Skin epidermis (tissue), 12 donors: Measurements from ENCODE around the gene NLRP1.
A peak's percentile ranks its signal among the peaks of the same experiment; 100 is the strongest.

Source experiments
- H3K27ac ChIP-seq, 21 experiments: fragments of 200-600 bp; sonication (generic) in 11 of 21; one replicate each; pipeline ENCODE4 v1.5.0; 2020; ENCODE audit warnings: mild to moderate bottlenecking in 3 of 21, inconsistent platforms in 2 of 21, moderate library complexity in 2 of 21
- H3K4me3 ChIP-seq, 7 experiments: fragments of 200-600 bp; sonication (generic) in 2 of 7; one replicate each; pipeline ENCODE4 v1.5.0; 2020; ENCODE audit warnings: inconsistent platforms in 2 of 7, mild to moderate bottlenecking in 2 of 7, moderate library complexity in 1 of 7

The NLRP1 gene

GRCh38 chr17:5560361-5560988 lies 23.8 kb downstream of the NLRP1 start:
- no peak overlapping the region for H3K4me3 ChIP-seq
- H3K27ac ChIP-seq: no peak overlapping the region

GRCh38 chr17:5558815-5559785 lies 25.2 kb downstream of the NLRP1 start:
- H3K4me3 ChIP-seq: no peak overlapping the region
- no peak overlapping the region for H3K27ac ChIP-seq

DNA sequence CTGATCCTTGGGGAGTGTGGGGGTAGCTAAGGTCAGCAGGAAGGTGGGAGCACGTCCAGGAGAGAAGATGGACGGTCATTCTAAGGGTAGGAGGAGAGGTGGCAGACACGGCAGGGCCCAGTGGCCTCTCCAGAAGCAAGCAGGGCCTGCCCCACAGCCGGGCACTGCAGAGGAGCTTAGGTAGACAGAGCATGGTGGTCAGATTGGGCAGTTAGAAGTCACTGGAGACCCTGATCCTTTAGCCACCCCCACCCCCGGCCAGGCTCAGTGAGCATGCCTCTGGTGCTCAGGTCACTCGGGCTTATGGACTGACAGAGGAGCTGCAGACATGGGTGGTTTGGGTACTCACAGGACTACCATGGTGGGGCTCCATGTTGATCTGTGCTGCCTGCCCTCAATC lies 26.3 kb downstream of the NLRP1 start:
- H3K27ac ChIP-seq: no peak overlapping the region
- H3K4me3 ChIP-seq: no peak overlapping the region

DNA sequence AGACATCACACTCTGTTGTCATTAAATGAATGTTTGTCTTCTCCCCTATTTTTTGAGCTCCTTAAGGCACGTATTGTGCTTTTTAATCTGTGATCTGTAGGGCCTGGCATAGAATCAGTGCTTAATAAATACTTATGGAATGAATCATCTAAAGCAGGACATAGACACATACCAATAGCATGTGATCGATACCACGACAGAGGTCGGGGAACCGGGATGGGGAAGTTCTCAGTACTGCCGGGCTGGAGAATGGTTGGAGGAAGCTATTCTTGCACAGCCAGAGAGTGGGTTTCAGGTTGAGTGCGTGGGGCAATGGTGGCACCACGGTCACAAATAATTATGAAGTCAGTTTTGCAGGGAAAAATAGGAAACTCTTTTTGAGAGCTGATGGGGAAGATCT lies 26.8 kb downstream of the NLRP1 start:
- no peak overlapping the region for H3K27ac ChIP-seq
- no peak overlapping the region for H3K4me3 ChIP-seq

- H3K4me3 ChIP-seq: no peak overlapping the region
- no peak overlapping the region for H3K27ac ChIP-seq
These were observed 29.1 kb downstream of the NLRP1 start for GRCh38 chr17:5555254-5555653.

- peak overlapping the region in 1 of 21 experiments; percentile 6 for H3K27ac ChIP-seq
- H3K4me3 ChIP-seq: no peak overlapping the region
These were observed 30.8 kb downstream of the NLRP1 start for GRCh38 chr17:5553479-5553878.

DNA sequence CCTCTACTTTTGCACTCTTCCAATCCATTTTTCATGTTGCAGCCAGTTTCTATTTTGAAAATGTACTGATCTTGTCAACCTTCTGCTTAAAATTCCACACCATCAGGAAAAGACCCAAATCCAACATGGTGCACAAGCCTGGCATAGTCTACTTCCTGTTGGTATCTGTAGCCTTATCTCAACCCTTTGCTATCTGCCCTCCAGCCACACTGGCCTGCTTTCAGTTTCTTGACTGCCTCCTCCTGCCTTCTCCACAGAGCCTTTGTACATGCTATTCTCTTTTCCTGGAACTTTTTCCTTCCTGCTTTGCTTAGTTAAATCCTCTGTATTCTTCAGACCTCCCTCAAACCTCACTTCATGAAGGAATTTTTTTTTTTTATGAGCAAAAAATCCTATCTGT lies 31.5 kb downstream of the NLRP1 start:
- Histone ChIP-seq H3K27ac (peak overlapping the region in 1 of 21 experiments; percentile 6), H3K4me3 (no peak overlapping the region)

DNA sequence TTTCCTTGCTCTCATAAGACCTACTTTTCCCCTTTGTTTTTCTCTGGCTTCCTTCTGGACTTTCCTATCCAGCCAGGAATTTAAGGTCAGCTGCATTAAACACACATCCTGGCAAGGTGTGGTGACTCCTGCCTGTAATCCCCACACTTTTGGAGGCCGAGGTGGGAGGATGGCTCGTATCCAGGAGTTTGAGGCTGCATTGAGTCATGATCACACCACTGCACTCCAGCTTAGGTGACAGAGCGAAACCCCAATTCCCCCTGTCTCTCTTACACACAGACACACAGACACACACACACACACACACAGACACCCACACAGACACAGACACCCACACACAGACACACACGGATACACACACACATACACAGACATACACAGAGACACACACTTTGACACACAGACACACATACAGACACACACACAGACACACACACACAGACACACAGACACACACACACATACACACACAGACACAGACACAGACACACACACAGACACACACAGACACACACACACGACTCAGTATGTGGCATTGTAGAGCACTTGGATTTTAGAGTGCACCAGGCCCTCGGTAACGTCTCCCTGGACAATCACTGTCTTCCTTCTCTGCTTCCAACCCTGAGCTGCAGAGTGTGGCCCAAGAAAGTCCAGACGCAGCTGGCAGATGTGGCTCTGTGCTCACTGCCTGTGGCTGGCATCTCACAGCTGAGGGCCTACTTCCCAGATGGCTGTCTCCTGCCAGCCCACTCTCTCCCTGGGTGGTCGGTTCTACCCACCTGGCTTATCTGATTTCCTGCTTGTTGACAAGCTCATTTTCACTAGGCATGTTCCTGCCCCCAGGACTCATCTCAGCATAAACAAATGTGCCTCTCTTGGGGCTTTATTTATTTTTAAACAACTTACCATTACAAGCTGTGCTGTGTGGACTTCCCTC lies 39.0 kb downstream of the NLRP1 start:
- no peak overlapping the region for H3K27ac ChIP-seq
- H3K4me3 ChIP-seq: no peak overlapping the region

GRCh38 chr17:5544115-5544514 lies 40.2 kb downstream of the NLRP1 start:
- Histone ChIP-seq H3K4me3 (no peak overlapping the region), H3K27ac (no peak overlapping the region)

DNA sequence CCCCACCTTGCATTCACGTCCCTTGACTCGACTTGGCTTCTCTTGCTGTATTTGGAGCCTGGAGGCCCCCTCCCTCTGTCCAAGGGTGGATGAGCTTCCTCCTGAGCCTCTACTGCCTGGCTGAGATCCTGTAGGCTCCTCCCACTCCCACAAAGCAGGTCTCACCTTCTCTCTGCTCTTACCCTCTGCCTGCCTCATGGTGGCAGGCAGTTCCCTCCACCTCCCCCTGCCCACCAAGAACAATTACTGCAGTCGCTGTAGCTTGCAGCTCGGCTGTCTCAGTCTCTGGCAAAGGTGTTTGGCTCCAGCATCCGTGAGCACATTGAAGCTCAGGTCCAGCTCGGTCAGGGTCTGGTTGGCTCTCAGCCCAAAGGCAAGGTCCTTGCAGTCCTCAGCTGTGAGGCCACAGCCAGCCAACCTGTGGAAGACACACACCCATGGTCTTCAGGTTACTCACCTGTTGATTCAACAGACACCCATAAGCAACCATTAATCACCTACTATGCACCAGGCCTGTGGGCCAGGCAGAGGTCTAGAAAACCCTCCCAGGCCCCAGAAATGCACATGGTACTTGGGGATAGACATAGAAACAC lies 42.6 kb downstream of the NLRP1 start:
- Histone ChIP-seq H3K4me3 (no peak overlapping the region), H3K27ac (no peak overlapping the region)

GRCh38 chr17:5540321-5540720 lies 44.0 kb downstream of the NLRP1 start:
- Histone ChIP-seq H3K27ac (no peak overlapping the region), H3K4me3 (no peak overlapping the region)

- no peak overlapping the region for H3K4me3 ChIP-seq
- no peak overlapping the region for H3K27ac ChIP-seq
These were observed 45.0 kb downstream of the NLRP1 start for GRCh38 chr17:5539286-5539685.

- no peak overlapping the region for H3K4me3 ChIP-seq
- H3K27ac ChIP-seq: peak overlapping the region in 2 of 21 experiments; percentile 24 to 51
These were observed 47.3 kb downstream of the NLRP1 start for GRCh38 chr17:5536866-5537650.

DNA sequence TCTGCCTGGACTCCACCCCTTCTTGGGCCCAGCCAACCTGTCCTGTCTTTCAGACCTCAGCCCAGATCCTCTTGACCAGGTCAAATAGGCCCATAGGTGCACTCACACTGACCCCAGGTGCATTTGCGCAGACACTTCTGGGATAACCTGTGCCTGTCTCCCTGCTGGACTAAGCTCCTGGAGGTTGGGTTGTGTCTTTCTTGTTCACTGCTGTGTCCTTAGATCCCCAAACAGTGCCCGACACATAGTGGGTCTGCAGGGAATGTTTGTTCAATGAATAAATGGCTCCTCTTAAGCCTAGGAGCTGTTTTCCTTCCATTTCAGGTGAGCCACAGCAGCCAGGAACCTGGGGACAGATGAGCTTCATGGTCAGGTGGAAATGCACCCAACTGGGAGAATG lies 48.9 kb downstream of the NLRP1 start:
- no peak overlapping the region for H3K27ac ChIP-seq

GRCh38 chr17:5533486-5534315 lies 50.6 kb downstream of the NLRP1 start:
- Histone ChIP-seq H3K4me3 (no peak overlapping the region), H3K27ac (no peak overlapping the region)

More for the DNA sequence above, 48.9 kb downstream of the NLRP1 start:
- no peak overlapping the region for H3K4me3 ChIP-seq

DNA sequence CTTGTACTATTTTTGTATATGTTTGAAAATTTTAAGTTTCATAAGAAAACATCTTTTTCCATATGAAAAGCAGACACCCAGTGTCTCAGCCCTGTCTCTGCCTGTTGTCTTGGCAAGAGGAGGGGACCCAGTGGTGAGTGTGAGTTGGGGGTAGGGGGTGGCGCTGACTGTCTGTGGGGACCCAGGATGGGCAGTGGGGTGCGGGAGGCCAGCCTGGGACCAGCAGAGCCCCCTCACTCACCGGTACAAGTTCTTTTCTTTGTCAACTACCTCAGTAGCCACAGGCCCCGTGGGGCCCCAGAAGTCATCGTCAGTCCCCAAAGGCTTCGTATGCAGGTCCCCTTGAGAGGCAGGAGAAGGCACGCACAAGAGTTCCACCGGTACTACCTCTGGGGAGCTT lies 51.7 kb downstream of the NLRP1 start:
- no peak overlapping the region for H3K4me3 ChIP-seq
- no peak overlapping the region for H3K27ac ChIP-seq

DNA sequence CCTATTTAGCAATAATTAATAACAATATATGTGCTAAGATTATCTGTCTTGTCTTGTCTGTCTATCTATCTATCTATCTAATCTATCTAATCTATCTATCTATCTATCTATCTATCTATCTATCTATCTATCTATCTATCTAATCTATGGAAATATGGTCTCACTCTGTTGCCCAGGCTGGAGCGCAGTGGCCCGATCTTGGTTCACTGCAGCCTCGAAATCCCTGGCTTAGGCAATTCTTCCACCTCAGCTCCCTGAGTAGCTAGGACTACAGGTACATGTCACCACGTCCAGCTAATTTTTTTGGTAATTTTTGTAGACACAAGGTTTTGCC lies 53.3 kb downstream of the NLRP1 start:
- Histone ChIP-seq H3K27ac (no peak overlapping the region), H3K4me3 (no peak overlapping the region)
